Activated CD4-positive, alpha-beta T cell treated with anti-CD3 and anti-CD28 coated beads for 24 hours (primary cell): ENCODE results near the gene APELA.
"Not testable (repeated sequence)": the region's sequence is repeated elsewhere in the genome, so short reads cannot be mapped to it uniquely, and the experiment has no call there.

ENCODE experiments used
- DNase-seq, 2 donors: peaks; one replicate each; pipeline ENCODE4 v3.0.0-alpha.2; 2020; ENCODE audit warnings: low read depth in 2 of 2

Gene APELA

GRCh38 chr4:164876700-164877324 is at the start of gene APELA:
Gene APELA, plus strand, starts transcription at chr4:164877178. Its CDS starts 154 bp downstream, at chr4:164877332.
- no peak for DNase-seq

GRCh38 chr4:164828955-164829354 is 48.0 kb upstream of the APELA start:
- DNase-seq, result no peak

GRCh38 chr4:164846566-164846965 is 30.4 kb upstream of the APELA start:
- no peak for DNase-seq

- no peak for DNase-seq
Observed at GRCh38 chr4:164847016-164847415, 30.0 kb upstream of the APELA start.

GRCh38 chr4:164847967-164848649 is 28.9 kb upstream of the APELA start:
- DNase-seq, result no peak

- DNase-seq, result no peak
Observed at GRCh38 chr4:164856396-164856795, 20.6 kb upstream of the APELA start.

- no peak for DNase-seq
Observed at GRCh38 chr4:164866817-164867490, 10.0 kb upstream of the APELA start.

- DNase-seq, result no peak
Observed at GRCh38 chr4:164871673-164872072, 5.3 kb upstream of the APELA start.

- no peak for DNase-seq
Observed at GRCh38 chr4:164872481-164872880, 4.5 kb upstream of the APELA start.

- DNase-seq, result no peak
Observed at GRCh38 chr4:164874789-164875188, 2.2 kb upstream of the APELA start.

GRCh38 chr4:164880489-164881262 is 3.7 kb downstream of the APELA start:
- DNase-seq, result no peak

- no peak for DNase-seq
Observed at GRCh38 chr4:164888096-164888715, 11.2 kb downstream of the APELA start.

GRCh38 chr4:164890691-164891090 is 13.7 kb downstream of the APELA start:
- no peak for DNase-seq

- no peak for DNase-seq
Observed at GRCh38 chr4:164892018-164892417, 15.0 kb downstream of the APELA start.

- DNase-seq, result no peak
Observed at GRCh38 chr4:164894702-164895101, 17.7 kb downstream of the APELA start.

- DNase-seq, result no peak
Observed at GRCh38 chr4:164902608-164903007, 25.6 kb downstream of the APELA start.

- no peak for DNase-seq
Observed at GRCh38 chr4:164904336-164904735, 27.4 kb downstream of the APELA start.

- no peak for DNase-seq
Observed at GRCh38 chr4:164904941-164905340, 28.0 kb downstream of the APELA start.

GRCh38 chr4:164906368-164906767 is 29.4 kb downstream of the APELA start:
- no peak for DNase-seq

- not testable (repeated sequence) for DNase-seq
Observed at GRCh38 chr4:164913506-164913905, 36.5 kb downstream of the APELA start.

GRCh38 chr4:164918956-164919355 is 42.0 kb downstream of the APELA start:
- no peak for DNase-seq
